ENCODE data around the gene BHLHE40. TPM values are rescaled to one million over a fixed set of nuclear protein-coding genes. Genes with fewer than 3 reads are reported as not detected.
A peak's percentile ranks its signal among the peaks of the same experiment; 100 is the strongest.

Gene BHLHE40
- total RNA-seq, 4 donors from 2014 or later = 8.3 to 170 (median 19.4) TPM

- DNase-seq (ENCODE audit: extremely low spot score) = no peak
- Histone ChIP-seq H3K36me3 (no peaks in the 10 kb centered on the region), H3K27ac (replicated peaks in 1 of 4) (no peak overlapping the region), H3K27me3 (no peaks in the 10 kb centered on the region), H3K4me3 (no peak overlapping the region), H3K9me3 (no peaks in the 10 kb centered on the region), H3K4me1 (peaks cover 19 to 24% (median 21%) of the 10 kb centered on the region in 4 donors)
- intact Hi-C loops (cut with DNase I) = no loop called here
- 81% methylated on average over 2 of the region's 2 CpGs for WGBS
- TF ChIP-seq CTCF (IDR thresholded peaks at IDR 0.05) (no peak), POLR2A (IDR thresholded peaks at IDR 0.05; ENCODE audit: low read depth) (no peak), EP300 (IDR thresholded peaks at IDR 0.05) (no peak), POLR2AphosphoS5 (IDR thresholded peaks at IDR 0.05) (no peak)
Observed at GRCh38 chr3:4974154-4974553, 5.1 kb upstream of the BHLHE40 start.

- 73% methylated on average over 4 of the region's 4 CpGs for WGBS
- Histone ChIP-seq H3K4me1 (peaks cover 19 to 32% (median 27%) of the 10 kb centered on the region in 4 donors), H3K4me3 (no peak overlapping the region), H3K27me3 (no peaks in the 10 kb centered on the region), H3K9me3 (no peaks in the 10 kb centered on the region), H3K36me3 (no peaks in the 10 kb centered on the region), H3K27ac (replicated peaks in 1 of 4) (peak overlapping the region; percentile 95 to 99 (median 97))
- intact Hi-C loops (cut with DNase I) = loop anchor here (5.0 kb wide), 2 partner anchors 149 to 254 kb away; no protein-coding TSS in a partner anchor
- TF ChIP-seq CTCF (IDR thresholded peaks at IDR 0.05) (peak; percentile 47 to 54 (median 52)), POLR2AphosphoS5 (IDR thresholded peaks at IDR 0.05) (peak in 1 of 2 donors; percentile 56), POLR2A (IDR thresholded peaks at IDR 0.05; ENCODE audit: low read depth) (no peak), EP300 (IDR thresholded peaks at IDR 0.05) (no peak)
- no peak for DNase-seq (ENCODE audit: extremely low spot score)
Observed at GRCh38 chr3:4976109-4976508, 3.1 kb upstream of the BHLHE40 start.

DNA sequence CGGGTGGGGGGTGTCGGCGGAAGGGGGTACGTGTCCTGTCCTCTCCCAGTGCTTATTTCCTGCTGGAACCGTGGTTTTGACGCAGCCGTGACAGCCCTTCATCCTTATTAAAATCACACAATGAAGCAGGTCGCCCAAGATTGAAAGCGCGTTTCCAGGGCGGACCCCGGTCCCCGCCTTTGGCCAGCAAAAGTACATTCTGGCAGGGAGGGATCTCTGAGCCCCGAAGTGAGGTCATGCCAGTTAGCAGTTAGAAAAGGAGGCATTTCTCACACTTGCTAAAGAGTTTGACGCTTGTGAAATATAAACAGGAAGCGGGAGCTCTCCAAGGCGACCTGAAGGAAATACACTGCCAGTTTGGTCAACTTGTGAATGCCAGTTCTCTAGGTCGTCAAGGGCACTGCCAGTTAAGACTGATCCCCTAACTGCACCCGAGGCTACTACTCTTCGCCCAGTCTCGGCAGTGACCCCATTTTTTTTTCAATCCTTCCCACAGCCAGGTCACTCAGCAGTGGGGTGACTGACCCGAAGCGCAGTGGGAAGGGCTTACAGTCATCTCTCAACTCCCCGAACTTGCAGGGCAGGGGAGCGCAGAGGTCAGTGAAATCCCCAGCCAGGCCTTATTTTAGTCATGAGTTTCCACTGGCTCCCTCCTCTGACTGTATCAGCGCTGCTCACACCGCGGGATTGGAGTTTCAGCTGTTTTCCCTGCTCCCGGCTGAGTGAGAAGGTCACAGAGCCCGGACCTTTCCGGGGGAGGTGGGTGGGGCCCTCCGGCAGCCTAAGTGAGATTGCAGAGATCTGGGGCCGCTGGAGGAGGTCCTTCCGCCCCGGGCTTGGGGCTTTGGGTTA lies 2.0 kb upstream of the BHLHE40 start:
- peak in 1 of 2 donors; percentile 46 for TF ChIP-seq POLR2AphosphoS5 (IDR thresholded peaks at IDR 0.05)
- TF ChIP-seq CTCF (IDR thresholded peaks at IDR 0.05) = no peak
- TF ChIP-seq POLR2A (IDR thresholded peaks at IDR 0.05; ENCODE audit: low read depth) = no peak
- TF ChIP-seq EP300 (IDR thresholded peaks at IDR 0.05) = peak; percentile 19
- Histone ChIP-seq H3K4me1 (peaks cover 27 to 43% (median 37%) of the 10 kb centered on the region in 4 donors), H3K27me3 (no peaks in the 10 kb centered on the region), H3K4me3 (peak overlapping the region; percentile 71 to 94 (median 86)), H3K27ac (replicated peaks in 1 of 4) (peak overlapping the region; percentile 95 to 99 (median 97)), H3K9me3 (no peaks in the 10 kb centered on the region), H3K36me3 (peaks cover 0 to 7% (median 2%) of the 10 kb centered on the region in 4 donors)
- no peak for DNase-seq (ENCODE audit: extremely low spot score)
- intact Hi-C loops (cut with DNase I) = loop anchor here (5.0 kb wide), 2 partner anchors 150 to 255 kb away; no protein-coding TSS in a partner anchor
- WGBS = 28% methylated on average over 23 of the region's 35 CpGs

GRCh38 chr3:4977853-4978203 lies 1.4 kb upstream of the BHLHE40 start:
- H3K9me3 ChIP-seq = no peaks in the 10 kb centered on the region
- H3K4me1 ChIP-seq = peaks cover 33 to 49% (median 43%) of the 10 kb centered on the region in 4 donors
- H3K36me3 ChIP-seq = peaks cover 0 to 13% (median 5%) of the 10 kb centered on the region in 4 donors
- peak overlapping the region; percentile 71 to 94 (median 86) for H3K4me3 ChIP-seq
- TF ChIP-seq CTCF (IDR thresholded peaks at IDR 0.05) (no peak), POLR2AphosphoS5 (IDR thresholded peaks at IDR 0.05) (no peak), POLR2A (IDR thresholded peaks at IDR 0.05; ENCODE audit: low read depth) (no peak), EP300 (IDR thresholded peaks at IDR 0.05) (no peak)
- peak overlapping the region; percentile 95 to 99 (median 97) for H3K27ac ChIP-seq (replicated peaks in 1 of 4)
- H3K27me3 ChIP-seq = no peaks in the 10 kb centered on the region
- no peak for DNase-seq (ENCODE audit: extremely low spot score)
- under 1% methylated on average over 13 of the region's 13 CpGs for WGBS
- intact Hi-C loops (cut with DNase I) = loop anchor here (5.0 kb wide), 2 partner anchors 151 to 256 kb away; no protein-coding TSS in a partner anchor

All from esophagus muscularis mucosa (tissue), 4 donors.